C4-2B (cell line): ENCODE measurements around the gene FDXACB1.

Experiments used
- H3K27ac ChIP-seq: fragments of 450-650 bp; 2 replicates; pipeline ENCODE4 v1.5.1; 2017
- CTCF ChIP-seq: fragments of 450-650 bp; conservative IDR thresholded peaks from 2 replicates; pipeline ENCODE4 v1.5.1; 2017; ENCODE audit warnings: mild to moderate bottlenecking
- ZFX ChIP-seq: fragments of 450-650 bp; IDR thresholded peaks from 2 replicates; pipeline ENCODE4 v1.6.1; 2017

Gene FDXACB1

GRCh38 chr11:111878849-111879636 is at the start of gene FDXACB1, which contains the start of gene CFAP68:
TSS of gene FDXACB1 (minus strand) at chr11:111879165. CDS start at chr11:111879132, 33 bp downstream.
TSS of gene CFAP68 (plus strand) at chr11:111879541. CDS start at chr11:111879561, 20 bp downstream.
- TF ChIP-seq ZFX (peak; percentile 24; the same call in 1 of the 2 replicates), CTCF (peak; percentile 99)
- peak within 1 kb of the TSS; percentile 86 for H3K27ac ChIP-seq

- H3K27ac ChIP-seq: peak overlapping the region; percentile 73
These were observed 47.8 kb upstream of the FDXACB1 start for GRCh38 chr11:111926505-111927391.

DNA sequence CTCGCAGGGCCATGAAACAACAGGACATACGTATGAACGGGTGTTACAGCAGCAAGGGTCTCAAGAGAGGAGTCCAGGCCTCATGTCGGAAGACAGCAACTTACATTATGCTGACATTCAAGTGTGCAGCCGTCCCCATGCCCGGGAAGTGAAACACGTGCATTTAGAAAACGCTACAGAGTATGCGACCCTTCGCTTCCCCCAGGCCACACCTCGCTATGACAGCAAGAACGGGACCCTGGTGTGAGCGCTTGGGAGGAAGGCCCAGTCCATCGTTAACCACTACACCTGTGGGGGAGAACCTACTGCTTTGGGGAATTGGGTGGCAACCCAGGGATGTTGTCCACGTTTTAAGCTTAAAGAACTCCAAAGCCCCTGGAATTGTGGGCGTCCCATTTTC is 47.0 kb upstream of the FDXACB1 start:
- H3K27ac ChIP-seq: peak overlapping the region; percentile 73

More at GRCh38 chr11:111926505-111927391, 47.8 kb upstream of the FDXACB1 start:
- TF ChIP-seq CTCF: no peak; the same call in 1 of the 2 replicates
- TF ChIP-seq ZFX: no peak

GRCh38 chr11:111923951-111924350 is 45.0 kb upstream of the FDXACB1 start:
- TF ChIP-seq CTCF (no peak), ZFX (no peak)
- no peak overlapping the region for H3K27ac ChIP-seq

More for the DNA sequence above, 47.0 kb upstream of the FDXACB1 start:
- no peak for TF ChIP-seq ZFX

DNA sequence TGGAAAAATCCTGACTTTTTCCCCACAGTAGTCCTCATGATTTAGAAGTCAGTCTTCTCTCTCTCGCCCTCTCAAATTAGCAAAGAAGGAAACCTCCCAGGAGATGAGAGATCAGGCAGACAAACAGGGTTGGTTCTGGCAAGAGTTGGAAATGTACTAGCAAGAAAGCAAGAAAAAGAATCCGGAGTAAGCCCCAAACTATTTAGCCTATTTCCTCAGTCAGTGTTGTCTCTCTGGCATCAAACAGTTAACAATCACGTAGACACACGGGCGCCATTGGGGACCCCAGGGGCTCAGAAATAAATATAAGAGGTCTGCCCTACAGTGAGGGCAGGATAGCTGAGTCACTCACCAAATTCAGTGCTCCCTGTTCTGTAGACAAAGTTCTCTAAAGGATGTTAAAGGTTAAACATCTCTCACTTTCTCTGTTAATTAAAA is 44.4 kb upstream of the FDXACB1 start:
- TF ChIP-seq CTCF: no peak
- no peak for TF ChIP-seq ZFX

GRCh38 chr11:111922803-111923202 is 43.8 kb upstream of the FDXACB1 start:
- H3K27ac ChIP-seq: no peak overlapping the region
- TF ChIP-seq CTCF (no peak), ZFX (no peak)

More for the DNA sequence above, 44.4 kb upstream of the FDXACB1 start:
- no peak overlapping the region for H3K27ac ChIP-seq

- TF ChIP-seq CTCF (no peak), ZFX (no peak)
- no peak overlapping the region for H3K27ac ChIP-seq
These were observed 42.7 kb upstream of the FDXACB1 start for GRCh38 chr11:111921541-111922230.
